Ovary (tissue), 9 donors: ENCODE data around the gene CREG1. TPM values are rescaled to one million over a fixed set of nuclear protein-coding genes. Genes with fewer than 3 reads are reported as not detected.

ENCODE experiments used
- DNase-seq, 5 donors: peaks; one replicate each; pipeline ENCODE4 v3.0.0-alpha.2; 2019 to 2020
- H3K27ac ChIP-seq, 2 donors: fragments of 200-600 bp; one replicate each; pipeline versions ENCODE4 v1.5.1 to v1.8.0; 2019 to 2022
- H3K27me3 ChIP-seq: fragments of 200-600 bp; one replicate; pipeline ENCODE4 v1.8.0; 2022
- H3K36me3 ChIP-seq: fragments of 200-600 bp; sonication (generic); one replicate; pipeline ENCODE4 v1.5.1; 2019
- H3K4me1 ChIP-seq: one replicate; pipeline ENCODE4 v1.8.1; 2013; ENCODE audit warnings: mild to moderate bottlenecking, moderate library complexity; ENCODE audit not compliant: insufficient read depth
- H3K4me3 ChIP-seq: fragments of 200-600 bp; sonication (generic); one replicate; pipeline ENCODE4 v1.5.1; 2017
- H3K9me3 ChIP-seq, 2 donors: fragments of 200-600 bp in 1 of 2; sonication (generic) in 1 of 2; one replicate each; pipeline versions ENCODE4 v1.5.1 to v1.8.1; 2013 to 2019; ENCODE audit warnings: mild to moderate bottlenecking in 1 of 2, moderate library complexity in 1 of 2
- EP300 ChIP-seq: sonication (generic); formaldehyde crosslinking; IDR thresholded peaks from one replicate; pipeline ENCODE4 v1.6.1; 2017; ENCODE audit warnings: antibody characterized with exemption
- POLR2A ChIP-seq: fragments of 450-650 bp; IDR thresholded peaks from one replicate; pipeline ENCODE4 v1.6.1; 2017; ENCODE audit warnings: antibody characterized with exemption, mild to moderate bottlenecking, moderate library complexity
- WGBS, 3 donors: extraction: QIAGEN DNeasy Blood & Tissue Kit in 1 of 3; methylation state at CpG; one replicate each; pipeline versions ENCODE4 v1.1.5 to v1.1.7; 2013 to 2017; 5-methylcytosine and 5-hydroxymethylcytosine counted together
- intact Hi-C, 4 donors: fragments of 100-400 bp; cut with DNase I; formaldehyde crosslinking; loops; one replicate each; pipeline versions ENCODE4 v1.11.0 to v1.15.1; 2022 to 2023
- polyA plus RNA-seq, 2 donors: library from polyadenylated mRNA; stranded (reverse); fragments of 200-250 nt in 1 of 2; fragments of 350-450 nt in 1 of 2; fragmentation: Illumina TruSeq in 1 of 2; extraction: RNeasy Lipid Tissue Mini Kit (QIAGEN cat#74804) in 1 of 2; gene quantifications; one replicate each; pipeline ENCODE4 v1.2.3, GENCODE V29; 2013 to 2014
- total RNA-seq, 7 donors: library from RNA; depleted of rRNA in 2 of 7; stranded (reverse); fragments of >200 nt in 2 of 7; fragmentation: NEBNext Ultra II Directional in 3 of 7; extraction: Animal tissue kit (Norgen Biotek cat#: 25700) in 3 of 7; gene quantifications; one replicate each; pipeline versions ENCODE4 v1.1.0 to v1.2.4, GENCODE V29; 2016 to 2023
- TF ChIP-seq, protein P1 (sequence below), 3 donors: fragments of 450-650 bp in 2 of 3; fragments of 200-600 bp in 1 of 3; IDR thresholded peaks; one replicate each; pipeline versions ENCODE4 v1.5.1 to v1.8.0; 2016 to 2022; ENCODE audit warnings: antibody characterized with exemption in 3 of 3, mild to moderate bottlenecking in 1 of 3
- donor health status: DM: no; HTN: no; CAD: no; lungs with moderate emphysema.
- donor health status: DM: no; HTN: no; CAD: no.
- donor health status: Bipolar disorder and iron deficiency.
- donor health status: DM: yes; HTN: yes; CAD: no.
- donor health status: DM: no; HTN: no; CAD: no.
- donor health status: DM: yes; HTN: yes; CAD: no.

Gene CREG1
- total and polyA plus RNA-seq, 9 donors = 82.2 to 203 (median 96.8) TPM

- Histone ChIP-seq H3K27ac (no peak overlapping the region), H3K27me3 (no peaks in the 10 kb centered on the region), H3K4me1 (no peaks in the 10 kb centered on the region), H3K9me3 (no peaks in the 10 kb centered on the region), H3K4me3 (no peak overlapping the region), H3K36me3 (no peaks in the 10 kb centered on the region)
- WGBS, 3 donors = 48 to 50% (median 48%) methylated on average over 10 of the region's 10 CpGs
- DNase-seq = no peak
- TF ChIP-seq EP300 (no peak), POLR2A (no peak)
- TF ChIP-seq, protein P1, sequence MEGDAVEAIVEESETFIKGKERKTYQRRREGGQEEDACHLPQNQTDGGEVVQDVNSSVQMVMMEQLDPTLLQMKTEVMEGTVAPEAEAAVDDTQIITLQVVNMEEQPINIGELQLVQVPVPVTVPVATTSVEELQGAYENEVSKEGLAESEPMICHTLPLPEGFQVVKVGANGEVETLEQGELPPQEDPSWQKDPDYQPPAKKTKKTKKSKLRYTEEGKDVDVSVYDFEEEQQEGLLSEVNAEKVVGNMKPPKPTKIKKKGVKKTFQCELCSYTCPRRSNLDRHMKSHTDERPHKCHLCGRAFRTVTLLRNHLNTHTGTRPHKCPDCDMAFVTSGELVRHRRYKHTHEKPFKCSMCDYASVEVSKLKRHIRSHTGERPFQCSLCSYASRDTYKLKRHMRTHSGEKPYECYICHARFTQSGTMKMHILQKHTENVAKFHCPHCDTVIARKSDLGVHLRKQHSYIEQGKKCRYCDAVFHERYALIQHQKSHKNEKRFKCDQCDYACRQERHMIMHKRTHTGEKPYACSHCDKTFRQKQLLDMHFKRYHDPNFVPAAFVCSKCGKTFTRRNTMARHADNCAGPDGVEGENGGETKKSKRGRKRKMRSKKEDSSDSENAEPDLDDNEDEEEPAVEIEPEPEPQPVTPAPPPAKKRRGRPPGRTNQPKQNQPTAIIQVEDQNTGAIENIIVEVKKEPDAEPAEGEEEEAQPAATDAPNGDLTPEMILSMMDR (IDR thresholded peaks at IDR 0.05) = no peak
- intact Hi-C loops = no loop called here
These were observed 51.9 kb downstream of the CREG1 start for GRCh38 chr1:167501515-167502191.

- Histone ChIP-seq H3K27ac (no peak overlapping the region), H3K27me3 (no peaks in the 10 kb centered on the region), H3K36me3 (no peaks in the 10 kb centered on the region), H3K4me3 (no peak overlapping the region), H3K4me1 (no peaks in the 10 kb centered on the region), H3K9me3 (no peaks in the 10 kb centered on the region)
- WGBS, 3 donors = 70 to 83% (median 79%) methylated on average over 4 of the region's 4 CpGs
- intact Hi-C loops = no loop called here
- TF ChIP-seq, protein P1 (IDR thresholded peaks at IDR 0.05) = no peak
- TF ChIP-seq POLR2A (no peak), EP300 (no peak)
- DNase-seq = no peak
These were observed 53.2 kb downstream of the CREG1 start for GRCh38 chr1:167500283-167500860.

DNA sequence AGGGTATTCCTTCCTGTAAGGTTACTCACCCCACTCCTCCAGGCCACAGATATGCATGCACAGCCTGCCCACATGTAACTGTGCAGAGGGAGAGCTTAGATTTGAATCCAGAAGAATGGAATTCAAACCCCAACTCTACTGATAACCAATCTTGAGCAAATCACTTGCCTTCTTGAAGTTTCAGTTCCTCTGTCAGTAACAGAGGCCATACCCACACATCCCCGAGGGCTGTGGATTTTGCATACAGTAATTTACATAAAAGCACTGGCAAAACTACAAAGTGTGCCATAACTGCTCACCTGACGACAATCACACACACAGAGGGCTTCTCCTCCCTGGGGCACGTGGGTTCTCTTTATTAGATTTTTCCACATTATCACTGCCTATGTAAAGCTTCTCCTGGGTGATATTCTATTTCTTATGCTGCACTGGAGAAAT, 53.9 kb downstream of the CREG1 start:
- WGBS, 3 donors = 77 to 84% (median 82%) methylated on average over 3 of the region's 3 CpGs
- intact Hi-C loops = no loop called here
- TF ChIP-seq, protein P1 (IDR thresholded peaks at IDR 0.05) = no peak
- TF ChIP-seq POLR2A (no peak), EP300 (no peak)

GRCh38 chr1:167499106-167499505, 54.5 kb downstream of the CREG1 start:
- TF ChIP-seq, protein P1 (IDR thresholded peaks at IDR 0.05) = no peak
- TF ChIP-seq EP300 (no peak), POLR2A (no peak)
- intact Hi-C loops = no loop called here
- H3K4me3 ChIP-seq = no peak overlapping the region
- H3K9me3 ChIP-seq = no peaks in the 10 kb centered on the region
- H3K27ac ChIP-seq = no peak overlapping the region
- H3K36me3 ChIP-seq = no peaks in the 10 kb centered on the region
- no peaks in the 10 kb centered on the region for H3K27me3 ChIP-seq
- DNase-seq = no peak
- 43 to 47% (median 46%) methylated on average over 4 of the region's 4 CpGs for WGBS, 3 donors
- H3K4me1 ChIP-seq = no peaks in the 10 kb centered on the region

More for the DNA sequence above, 53.9 kb downstream of the CREG1 start:
- Histone ChIP-seq H3K27me3 (no peaks in the 10 kb centered on the region), H3K4me3 (no peak overlapping the region), H3K36me3 (no peaks in the 10 kb centered on the region), H3K4me1 (no peaks in the 10 kb centered on the region), H3K27ac (no peak overlapping the region), H3K9me3 (no peaks in the 10 kb centered on the region)
- DNase-seq = no peak
